ENCODE measurements around the gene MYL5.

MYL5 gene

GRCh38 chr4:705278-706082 is 31.1 kb downstream of the MYL5 start, which contains the start of gene PCGF3:
Gene PCGF3 (plus strand): TSS chr4:705832. CDS start chr4:733681, 27,849 bp downstream.
- Histone ChIP-seq H3K9me3 (ENCODE audit: control insufficient read depth, insufficient read depth, low read depth, low read length) (no peaks in the 10 kb centered on the region), H3K4me3 (ENCODE audit: low read depth, low read length) (peak within 1 kb of the TSS; percentile 70), H3K36me3 (ENCODE audit: control insufficient read depth in 2 of 2, insufficient read depth in 1 of 2, low read length in 2 of 2) (peaks cover 0 to 22% of the 10 kb centered on the region in 2 experiments; a peak in 1 of 3 replicates), H3K27ac (ENCODE audit: extremely low read depth, low read depth, low read length) (peak within 1 kb of the TSS; percentile 81; the same call in 1 of the 2 replicates), H3K4me1 (ENCODE audit: control insufficient read depth, insufficient read depth, low read length) (no peaks in the 10 kb centered on the region)
- CTCF ChIA-PET = no interaction called here
- POLR2A ChIA-PET = interaction anchor here (0.6 kb wide), 1 partner anchor 31 kb away, joined by 4 read pairs; the partner anchor contains the start of genes ATP5ME and MYL5
- TF ChIP-seq ZNF416 (tag by site-specific recombination; IDR thresholded peaks at IDR 0.05) (no peak), ZBTB48 (tag by site-specific recombination; IDR thresholded peaks at IDR 0.05) (peak; percentile 99), KLF7 (tag by site-specific recombination; IDR thresholded peaks at IDR 0.05; ENCODE audit: borderline replicate concordance) (peak; percentile 20; the same call in 1 of the 2 replicates), ZNF354C (tag by site-specific recombination; IDR thresholded peaks at IDR 0.05; ENCODE audit: borderline replicate concordance, low read depth) (no peak), KLF9 (tag by site-specific recombination; IDR thresholded peaks at IDR 0.05; ENCODE audit: low read depth) (peak; percentile 92), ZNF785 (tag by site-specific recombination; IDR thresholded peaks at IDR 0.05) (no peak), ZNF747 (tag by site-specific recombination; IDR thresholded peaks at IDR 0.05) (no peak), ZNF175 (tag by site-specific recombination; IDR thresholded peaks at IDR 0.05) (no peak), TRIM28 (IDR thresholded peaks at IDR 0.05; ENCODE audit: borderline replicate concordance, low read length) (no peak), KLF10 (tag by site-specific recombination; IDR thresholded peaks at IDR 0.05) (0 out of 2 replicates have a peak, but pooled peaks have one; percentile 29), ZNF677 (tag by site-specific recombination; IDR thresholded peaks at IDR 0.05) (no peak), ZNF311 (tag by site-specific recombination; IDR thresholded peaks at IDR 0.05; ENCODE audit: borderline replicate concordance) (no peak), BCL11B (tag by site-specific recombination; IDR thresholded peaks at IDR 0.05; ENCODE audit: low read depth) (peak; percentile 100), BCL11A (tag by site-specific recombination; IDR thresholded peaks at IDR 0.05; ENCODE audit: low read depth) (peak; percentile 98), SALL2 (tag by site-specific recombination; IDR thresholded peaks at IDR 0.05; ENCODE audit: borderline replicate concordance) (no peak), ZNF701 (tag by site-specific recombination; IDR thresholded peaks at IDR 0.05) (no peak), REPIN1 (tag by site-specific recombination; IDR thresholded peaks at IDR 0.05; ENCODE audit: low read depth) (no peak), PATZ1 (tag by site-specific recombination; IDR thresholded peaks at IDR 0.05) (no peak), ZNF2 (tag by site-specific recombination; IDR thresholded peaks at IDR 0.05) (no peak), ZBTB7A (tag by site-specific recombination; IDR thresholded peaks at IDR 0.05; ENCODE audit: low read depth) (0 out of 2 replicates have a peak, but pooled peaks have one; percentile 34), MYNN (tag by site-specific recombination; IDR thresholded peaks at IDR 0.05; ENCODE audit: borderline replicate concordance) (no peak), SP2 (tag by site-specific recombination; IDR thresholded peaks at IDR 0.05) (peak; percentile 76), KLF8 (tag by site-specific recombination; IDR thresholded peaks at IDR 0.05) (peak; percentile 97), ZNF302 (tag by site-specific recombination; IDR thresholded peaks at IDR 0.05; ENCODE audit: low read depth) (no peak), REST (tag by site-specific recombination; IDR thresholded peaks at IDR 0.05) (no peak), ZNF132 (tag by site-specific recombination; IDR thresholded peaks at IDR 0.05; ENCODE audit: borderline replicate concordance) (no peak), SETDB1 (IDR thresholded peaks at IDR 0.05; ENCODE audit: insufficient read length, low read length) (no peak), ZBTB6 (tag by site-specific recombination; IDR thresholded peaks at IDR 0.05) (peak; percentile 64; the same call in 1 of the 2 replicates), ZNF596 (tag by site-specific recombination; IDR thresholded peaks at IDR 0.05) (no peak), ZNF488 (tag by site-specific recombination; IDR thresholded peaks at IDR 0.05) (no peak), ZNF548 (tag by site-specific recombination; IDR thresholded peaks at IDR 0.05) (no peak)

Data from HEK293 (cell line).